ENCODE measurements around the gene OCA2.

OCA2 gene

GRCh38 chr15:27746401-27746955, 352.6 kb downstream of the OCA2 start:
- no peak for DNase-seq (ENCODE audit: extremely low read depth, low read depth)
- TF ChIP-seq CTCF (IDR thresholded peaks at IDR 0.05; ENCODE audit: low read depth, low read length): no peak

GRCh38 chr15:27744641-27745040, 354.5 kb downstream of the OCA2 start:
- DNase-seq (ENCODE audit: extremely low read depth, low read depth): no peak
- no peak for TF ChIP-seq CTCF (IDR thresholded peaks at IDR 0.05; ENCODE audit: low read depth, low read length)

- TF ChIP-seq CTCF (IDR thresholded peaks at IDR 0.05; ENCODE audit: low read depth, low read length): no peak
- DNase-seq (ENCODE audit: extremely low read depth, low read depth): no peak
These were observed 355.5 kb downstream of the OCA2 start for GRCh38 chr15:27743638-27744037.

GRCh38 chr15:27742751-27743477, 356.2 kb downstream of the OCA2 start:
- no peak for TF ChIP-seq CTCF (IDR thresholded peaks at IDR 0.05; ENCODE audit: low read depth, low read length)
- no peak for DNase-seq (ENCODE audit: extremely low read depth, low read depth)

GRCh38 chr15:27741226-27741860, 357.8 kb downstream of the OCA2 start:
- no peak for TF ChIP-seq CTCF (IDR thresholded peaks at IDR 0.05; ENCODE audit: low read depth, low read length)
- no peak for DNase-seq (ENCODE audit: extremely low read depth, low read depth)

GRCh38 chr15:27734785-27735495, 364.2 kb downstream of the OCA2 start:
- no peak for DNase-seq (ENCODE audit: extremely low read depth, low read depth)
- no peak for TF ChIP-seq CTCF (IDR thresholded peaks at IDR 0.05; ENCODE audit: low read depth, low read length)

GRCh38 chr15:27731776-27732175, 367.3 kb downstream of the OCA2 start:
- no peak for TF ChIP-seq CTCF (IDR thresholded peaks at IDR 0.05; ENCODE audit: low read depth, low read length)
- DNase-seq (ENCODE audit: extremely low read depth, low read depth): no peak
